Kidney (tissue), 14 donors: Measurements from ENCODE around the gene CHST13. TPM values are rescaled to one million over a fixed set of nuclear protein-coding genes. Genes with fewer than 3 reads are reported as not detected.
A peak's percentile ranks its signal among the peaks of the same experiment; 100 is the strongest.

ENCODE experiments used
- DNase-seq, 5 donors: peaks; one replicate each; pipeline ENCODE4 v3.0.0-alpha.2; 2013 to 2020
- FAIRE-seq: peaks from 2 replicates; lab custom pipeline; 2012; peaks lifted over from hg19 to GRCh38; lab: Jason Lieb, UNC
- H3K27ac ChIP-seq, 2 donors: one replicate each; pipeline ENCODE4 v1.7.0; 2013; ENCODE audit warnings: low read depth in 2 of 2, low read length in 2 of 2, inconsistent platforms in 1 of 2
- H3K27me3 ChIP-seq: one replicate; pipeline ENCODE4 v1.7.1; 2013; ENCODE audit warnings: low read length, inconsistent platforms; ENCODE audit not compliant: control insufficient read depth, insufficient read depth
- H3K36me3 ChIP-seq, 3 donors: one replicate each; pipeline versions ENCODE4 v1.7.0 to v1.7.1; 2013; ENCODE audit warnings: low read length in 3 of 3, control low read depth in 1 of 3, inconsistent platforms in 1 of 3; ENCODE audit not compliant: insufficient read depth in 3 of 3, control insufficient read depth in 2 of 3
- H3K4me1 ChIP-seq, 3 donors: one replicate each; pipeline versions ENCODE4 v1.7.0 to v1.7.1; 2013; ENCODE audit warnings: low read length in 3 of 3, inconsistent platforms in 1 of 3, low read depth in 1 of 3; ENCODE audit not compliant: control insufficient read depth in 2 of 3, insufficient read depth in 2 of 3
- H3K4me3 ChIP-seq, 3 donors: one replicate each; pipeline versions ENCODE4 v1.7.0 to v1.8.1; 2013; ENCODE audit warnings: low read length in 3 of 3, control low read depth in 1 of 3, inconsistent platforms in 1 of 3
- H3K9ac ChIP-seq, 3 donors: one replicate each; pipeline versions ENCODE4 v1.7.0 to v1.7.1; 2013; ENCODE audit warnings: low read length in 3 of 3, control low read depth in 1 of 3, inconsistent platforms in 1 of 3
- H3K9me3 ChIP-seq, 3 donors: one replicate each; pipeline versions ENCODE4 v1.7.0 to v1.7.1; 2013; ENCODE audit warnings: low read length in 3 of 3, control low read depth in 1 of 3, inconsistent platforms in 1 of 3; ENCODE audit not compliant: control insufficient read depth in 2 of 3, insufficient read depth in 1 of 3
- intact Hi-C: fragments of 100-400 bp; cut with DNase I; formaldehyde crosslinking; loops from one replicate; pipeline ENCODE4 v1.11.1; 2022
- polyA plus RNA-seq: library from polyadenylated mRNA; stranded (reverse); fragments of 350-450 nt; fragmentation: Illumina TruSeq; extraction: RNeasy Lipid Tissue Mini Kit (QIAGEN cat#74804); gene quantifications from one replicate; pipeline ENCODE4 v1.2.3, GENCODE V29; 2014; ENCODE audit warnings: low read depth, low replicate concordance; ENCODE audit not compliant: insufficient read depth
- total RNA-seq: library from RNA; stranded (reverse); fragmentation: NEBNext Ultra II Directional; extraction: Animal tissue kit (Norgen Biotek cat#: 25700); gene quantifications from one replicate; pipeline ENCODE4 v1.2.1, GENCODE V29; 2021
- TF ChIP-seq, protein P1 (sequence below): IDR thresholded peaks from 3 replicates; pipeline ENCODE4 v1.5.1; 2012; ENCODE audit warnings: mild to moderate bottlenecking, moderate library complexity, borderline replicate concordance; ENCODE audit not compliant: insufficient read depth; ENCODE audit errors: extremely low read depth
- donor health status: control.
- donor health status: control.
- donor health status: control.
- donor health status: control.
- donor health status: control.
- donor health status: DM: yes; HTN: yes; CAD: no.
- donor health status: Normal renal cell carcinoma (clear cell type).

CHST13 gene
- total and polyA plus RNA-seq, 2 donors from 2014 or later: 3.3 to 7.0 TPM

DNA sequence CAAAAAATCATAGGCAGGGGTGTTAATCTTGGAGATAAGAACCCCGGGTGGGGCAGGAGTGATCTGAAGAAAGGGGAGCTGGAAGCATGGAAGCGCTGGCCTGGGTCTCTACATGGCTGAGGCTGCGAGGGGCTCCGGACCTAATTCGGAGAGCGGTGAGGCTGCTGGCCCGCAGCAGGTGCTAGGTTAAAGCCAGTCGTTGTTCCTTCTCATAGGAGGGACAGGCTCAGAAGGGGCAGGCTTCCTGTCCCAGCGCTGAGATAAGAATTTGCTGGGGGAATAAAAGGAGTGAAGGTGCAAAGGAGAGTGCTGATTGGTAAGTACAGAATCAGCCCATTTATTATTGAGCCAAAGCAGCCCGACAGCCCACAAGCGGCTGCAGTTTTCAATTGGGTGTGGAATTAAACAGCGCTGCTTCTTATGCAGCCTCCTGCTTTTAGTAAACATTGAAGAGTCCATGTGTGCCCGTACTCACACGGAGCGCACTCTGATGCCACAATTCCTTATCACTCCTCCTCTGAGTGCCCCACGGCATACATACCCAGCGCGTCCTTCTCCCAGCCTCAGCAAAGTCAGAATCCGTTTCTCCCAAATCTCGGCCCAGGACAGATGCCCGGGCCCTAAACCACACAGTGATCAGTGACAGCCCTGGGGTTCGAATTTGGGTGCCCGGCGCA lies 17.1 kb downstream of the CHST13 start:
- Histone ChIP-seq H3K9me3 (no peaks in the 10 kb centered on the region), H3K4me1 (peaks cover 0 to 3% (median 3%) of the 10 kb centered on the region in 3 donors), H3K27ac (no peak overlapping the region), H3K9ac (no peak overlapping the region), H3K4me3 (no peak overlapping the region), H3K36me3 (no peaks in the 10 kb centered on the region), H3K27me3 (peaks cover 5% of the 10 kb centered on the region)
- DNase-seq: peak in 2 of 5 donors; percentile 4 to 58
- intact Hi-C loops: no loop called here
- no peak for FAIRE-seq
- TF ChIP-seq, protein P1, sequence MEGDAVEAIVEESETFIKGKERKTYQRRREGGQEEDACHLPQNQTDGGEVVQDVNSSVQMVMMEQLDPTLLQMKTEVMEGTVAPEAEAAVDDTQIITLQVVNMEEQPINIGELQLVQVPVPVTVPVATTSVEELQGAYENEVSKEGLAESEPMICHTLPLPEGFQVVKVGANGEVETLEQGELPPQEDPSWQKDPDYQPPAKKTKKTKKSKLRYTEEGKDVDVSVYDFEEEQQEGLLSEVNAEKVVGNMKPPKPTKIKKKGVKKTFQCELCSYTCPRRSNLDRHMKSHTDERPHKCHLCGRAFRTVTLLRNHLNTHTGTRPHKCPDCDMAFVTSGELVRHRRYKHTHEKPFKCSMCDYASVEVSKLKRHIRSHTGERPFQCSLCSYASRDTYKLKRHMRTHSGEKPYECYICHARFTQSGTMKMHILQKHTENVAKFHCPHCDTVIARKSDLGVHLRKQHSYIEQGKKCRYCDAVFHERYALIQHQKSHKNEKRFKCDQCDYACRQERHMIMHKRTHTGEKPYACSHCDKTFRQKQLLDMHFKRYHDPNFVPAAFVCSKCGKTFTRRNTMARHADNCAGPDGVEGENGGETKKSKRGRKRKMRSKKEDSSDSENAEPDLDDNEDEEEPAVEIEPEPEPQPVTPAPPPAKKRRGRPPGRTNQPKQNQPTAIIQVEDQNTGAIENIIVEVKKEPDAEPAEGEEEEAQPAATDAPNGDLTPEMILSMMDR: no peak

GRCh38 chr3:126541628-126542339 lies 17.8 kb downstream of the CHST13 start:
- DNase-seq (peak; percentile 18 to 70 (median 25)), FAIRE-seq (no peak)
- no peaks in the 10 kb centered on the region for H3K36me3 ChIP-seq
- H3K9ac ChIP-seq: no peak overlapping the region
- H3K27me3 ChIP-seq: peaks cover 5% of the 10 kb centered on the region
- H3K4me3 ChIP-seq: no peak overlapping the region
- no peaks in the 10 kb centered on the region for H3K9me3 ChIP-seq
- H3K27ac ChIP-seq: no peak overlapping the region
- peaks cover 0 to 3% (median 3%) of the 10 kb centered on the region in 3 donors for H3K4me1 ChIP-seq
- intact Hi-C loops: no loop called here
- TF ChIP-seq, protein P1: no peak

GRCh38 chr3:126542340-126543241 lies 18.6 kb downstream of the CHST13 start:
- no peak overlapping the region for H3K4me3 ChIP-seq
- intact Hi-C loops: no loop called here
- H3K27me3 ChIP-seq: peaks cover 5% of the 10 kb centered on the region
- no peaks in the 10 kb centered on the region for H3K9me3 ChIP-seq
- no peak overlapping the region for H3K9ac ChIP-seq
- H3K36me3 ChIP-seq: no peaks in the 10 kb centered on the region
- DNase-seq (peak in 3 of 5 donors; percentile 7 to 70 (median 39)), FAIRE-seq (no peak)
- peaks cover 0 to 3% (median 3%) of the 10 kb centered on the region in 3 donors for H3K4me1 ChIP-seq
- TF ChIP-seq, protein P1: no peak
- no peak overlapping the region for H3K27ac ChIP-seq
